HepG2 (cell line): ENCODE data around the gene RNF126. TPM values are rescaled to one million over a fixed set of nuclear protein-coding genes. Genes with fewer than 3 reads are reported as not detected.
"Not testable (repeated sequence)": the region's sequence is repeated elsewhere in the genome, so short reads cannot be mapped to it uniquely, and the experiment has no call there.

Experiments used
- ATAC-seq: fragments of 200-7000 bp; cut with Tn5 transposase; 3 replicates; pipeline ENCODE4 v1.9.1; 2020; ENCODE audit warnings: mild to moderate bottlenecking, moderate library complexity
- BruUV-seq: library from RNA; stranded (reverse); fragments of 400-500 nt; replicated peaks from 2 replicates; lab custom pipeline; 2021; lab: Mats Ljungman, UMichigan
- CTCF ChIA-PET: fragments of 300-600 bp; formaldehyde crosslinking; extraction: SDS; loops from one replicate; lab custom pipeline; 2021; ENCODE audit warnings: low total read pairs, inconsistent platforms, low intra/inter-chr PET ratio; lab: Yijun Ruan, JAX
- POLR2A ChIA-PET: fragments of 350-600 bp; sonication (Branson Sonifier 250); formaldehyde crosslinking; loops from one replicate; lab custom pipeline; 2020; ENCODE audit warnings: antibody characterized with exemption, inconsistent platforms; lab: Yijun Ruan, JAX
- DNase-seq: peaks from one replicate; pipeline ENCODE4 v3.0.0-alpha.2; 2015; ENCODE audit warnings: low spot score
- FAIRE-seq: peaks from 3 replicates; lab custom pipeline; 2011; peaks lifted over from hg19 to GRCh38; lab: Jason Lieb, UNC
- H2AFZ ChIP-seq: one replicate; pipeline ENCODE4 v1.6.1; 2011; ENCODE audit warnings: low read length, inconsistent platforms
- H3K27ac ChIP-seq: fragments of 300-600 bp; 3 replicates; pipeline ENCODE4 v1.8.0; 2011; ENCODE audit warnings: mixed run types, mild to moderate bottlenecking, mixed read lengths, low read length, inconsistent platforms; ENCODE audit not compliant: insufficient read depth; ENCODE audit errors: extremely low read length
- H3K27me3 ChIP-seq, 2 experiments: fragments of 200-600 bp in 1 of 2; 2 replicates in 1 of 2; 3 replicates in 1 of 2; pipeline versions ENCODE4 v1.6.0 to v1.8.0; 2011; ENCODE audit warnings: low read length in 2 of 2, mild to moderate bottlenecking in 2 of 2, moderate library complexity in 2 of 2, inconsistent platforms in 1 of 2; ENCODE audit not compliant: insufficient read depth in 2 of 2, control insufficient read depth in 1 of 2
- H3K36me3 ChIP-seq, 2 experiments: fragments of 200-600 bp in 1 of 2; replicated peaks in 1 of 2; 2 replicates in 1 of 2; 3 replicates in 1 of 2; pipeline versions ENCODE4 v1.5.1 to v1.8.0; 2011; ENCODE audit warnings: low read length in 2 of 2, inconsistent platforms in 1 of 2; ENCODE audit not compliant: insufficient read depth in 2 of 2, control insufficient read depth in 1 of 2
- H3K4me1 ChIP-seq: 2 replicates; pipeline ENCODE4 v1.5.1; 2012; ENCODE audit warnings: low read length, inconsistent platforms; ENCODE audit not compliant: insufficient read depth
- H3K4me2 ChIP-seq: 2 replicates; pipeline ENCODE4 v1.6.0; 2011; ENCODE audit warnings: low read depth, low read length, inconsistent platforms
- H3K4me3 ChIP-seq, 3 experiments: fragments of 200-600 bp in 1 of 3; sonication (generic), shearing (Covaris generic) in 1 of 3; replicated peaks in 1 of 3; 2 replicates each; pipeline ENCODE4 v1.5.1; 2011 to 2016; ENCODE audit warnings: low read length in 3 of 3, inconsistent platforms in 2 of 3, low read depth in 2 of 3, mild to moderate bottlenecking in 2 of 3, control low read depth in 1 of 3, mixed read lengths in 1 of 3; ENCODE audit not compliant: insufficient read depth in 1 of 3
- H3K79me2 ChIP-seq: one replicate; pipeline ENCODE4 v1.6.1; 2011; ENCODE audit warnings: low read length, inconsistent platforms; ENCODE audit not compliant: insufficient read depth
- H3K9ac ChIP-seq: 2 replicates; pipeline ENCODE4 v1.6.0; 2011; ENCODE audit warnings: mild to moderate bottlenecking, low read depth, low read length, inconsistent platforms; ENCODE audit not compliant: insufficient read depth
- H3K9me3 ChIP-seq: 2 replicates; pipeline ENCODE4 v1.5.1; 2012; ENCODE audit warnings: mild to moderate bottlenecking, low read length
- H4K20me1 ChIP-seq: 2 replicates; pipeline ENCODE4 v1.6.0; 2011; ENCODE audit warnings: inconsistent platforms, mild to moderate bottlenecking, low read length, moderate library complexity; ENCODE audit not compliant: insufficient read depth
- ADNP ChIP-seq: sonication (generic); formaldehyde crosslinking; IDR thresholded peaks from 2 replicates; pipeline ENCODE4 v1.4.0; 2020; ENCODE audit warnings: missing genetic modification reagents
- BCL6 ChIP-seq: IDR thresholded peaks from 2 replicates; pipeline ENCODE4 v1.6.1; 2016; ENCODE audit warnings: missing genetic modification reagents, missing compliant biosample characterization
- RFXAP ChIP-seq: sonication (generic); formaldehyde crosslinking; IDR thresholded peaks from 2 replicates; pipeline ENCODE4 v1.4.0; 2020; ENCODE audit warnings: missing genetic modification reagents, borderline replicate concordance
- ZMYM3 ChIP-seq: sonication (generic); formaldehyde crosslinking; IDR thresholded peaks from 2 replicates; pipeline ENCODE4 v1.5.1; 2020; ENCODE audit warnings: mild to moderate bottlenecking, missing genetic modification reagents
- ZNF121 ChIP-seq: sonication (generic); formaldehyde crosslinking; IDR thresholded peaks from 2 replicates; pipeline ENCODE4 v1.5.0; 2020; ENCODE audit warnings: mild to moderate bottlenecking, missing genetic modification reagents
- ZNF460 ChIP-seq: sonication (generic); formaldehyde crosslinking; IDR thresholded peaks from 2 replicates; pipeline ENCODE4 v1.5.1; 2020; ENCODE audit warnings: missing genetic modification reagents, mild to moderate bottlenecking, borderline replicate concordance
- ZNF550 ChIP-seq: sonication (generic); formaldehyde crosslinking; IDR thresholded peaks from 2 replicates; pipeline ENCODE4 v1.4.0; 2020; ENCODE audit warnings: mild to moderate bottlenecking, missing genetic modification reagents, borderline replicate concordance
- ZNF770 ChIP-seq: sonication (generic); formaldehyde crosslinking; IDR thresholded peaks from 2 replicates; pipeline ENCODE4 v1.5.0; 2020; ENCODE audit warnings: mild to moderate bottlenecking, missing genetic modification reagents
- WGBS: methylation state at CpG from one replicate; pipeline ENCODE4 v1.1.6; 2017; ENCODE audit warnings: low lambda C conversion rate; 5-methylcytosine and 5-hydroxymethylcytosine counted together
- in situ Hi-C: cut with HindIII; loops from 2 replicates; pipeline ENCODE4 v1.10.0; 2017; ENCODE audit warnings: low pct_unique_long_range_greater_than_20kb; ENCODE audit not compliant: extremely low pct_ligation_motif_present
- intact Hi-C: fragments of 100-400 bp; cut with micrococcal nuclease; formaldehyde crosslinking; loops from one replicate; pipeline ENCODE4 v1.10.0; 2022; ENCODE audit not compliant: unreplicated experiment
- polyA plus RNA-seq, 8 experiments: library from polyadenylated mRNA; depleted of rRNA in 3 of 8; stranded (reverse) in 7 of 8; unstranded in 1 of 8; fragments of >200 nt; fragmentation: Illumina TruSeq in 4 of 8; extraction: Trizol in 4 of 8; gene quantifications; 2 replicates each; pipeline versions ENCODE4 v1.2.1 to v1.2.3, GENCODE V29; 2011 to 2016; ENCODE audit warnings: low read depth in 4 of 8, missing spikeins in 1 of 8, mixed read lengths in 1 of 8; ENCODE audit not compliant: insufficient read depth in 1 of 8
- total RNA-seq, 5 experiments: library from RNA; depleted of rRNA; stranded (reverse); fragments of >200 nt; fragmentation: Illumina TruSeq; extraction: Trizol; gene quantifications; 2 replicates each; pipeline ENCODE4 v1.2.3, GENCODE V29; 2016; ENCODE audit warnings: low read depth in 1 of 5

RNF126 gene
- total and polyA plus RNA-seq, 2 of the 13 experiments (the other 11 are each of a cell fraction or from before 2014, with no cell fraction given), result 23.2 to 34.0 TPM

GRCh38 chr19:703329-703650 lies 40.3 kb upstream of the RNF126 start (continued):
- TF ChIP-seq ZMYM3 (CRISPR knock-in tag) (peak; percentile 97), BCL6 (CRISPR knock-in tag) (0 out of 2 replicates have a peak, but pooled peaks have one; percentile 9), ADNP (CRISPR knock-in tag) (peak; percentile 72; the same call in 1 of the 2 replicates), RFXAP (no peak)

GRCh38 chr19:702847-703246 lies 39.8 kb upstream of the RNF126 start:
- Histone ChIP-seq H3K4me3 (peak overlapping the region; percentile 72 to 83 (median 76)), H3K27ac (peak overlapping the region; percentile 69), H3K9ac (peak overlapping the region; percentile 70)
- not testable (repeated sequence) for H3K9me3 ChIP-seq
- TF ChIP-seq ZNF460 (peak; percentile 42; the same call in 1 of the 2 replicates), ZNF121 (peak; percentile 80), ZNF550 (0 out of 2 replicates have a peak, but pooled peaks have one; percentile 10), ZNF770 (peak; percentile 81; the same call in 1 of the 2 replicates)
- TF ChIP-seq, all 625 proteins: peak for 4; not testable (repeated sequence) for 621
- peak overlapping the region; percentile 70 for H3K4me2 ChIP-seq
- 57% methylated on average over 6 of the region's 6 CpGs for WGBS
- H3K27me3 ChIP-seq, BruUV-seq, H3K36me3 ChIP-seq, in situ Hi-C loops, DNase-seq, H4K20me1 ChIP-seq, H2AFZ ChIP-seq, FAIRE-seq, H3K79me2 ChIP-seq, intact Hi-C loops, ATAC-seq, CTCF ChIA-PET: not testable (repeated sequence)
- POLR2A ChIA-PET, result interaction anchor here (1.1 to 3.6 kb wide), 12 partner anchors 8 to 172 kb away, joined by 4 to 56 read pairs (median 8); partner anchors contain the start of genes CDC34, FSTL3, PRSS57 and RNF126
- peaks cover 42% of the 10 kb centered on the region for H3K4me1 ChIP-seq

GRCh38 chr19:699885-700284 lies 36.9 kb upstream of the RNF126 start:
- intact Hi-C loops, H3K9me3 ChIP-seq, H3K4me2 ChIP-seq, H4K20me1 ChIP-seq, CTCF ChIA-PET, H2AFZ ChIP-seq, H3K36me3 ChIP-seq, ATAC-seq, FAIRE-seq, DNase-seq, H3K27ac ChIP-seq, in situ Hi-C loops, BruUV-seq, H3K9ac ChIP-seq, H3K4me3 ChIP-seq, H3K79me2 ChIP-seq: not testable (repeated sequence)
- Histone ChIP-seq H3K4me1 (peaks cover 27% of the 10 kb centered on the region), H3K27me3 (peaks cover 2 to 12% of the 10 kb centered on the region in 2 experiments; a peak in 4 of 5 replicates)
- WGBS, result 78% methylated on average over 14 of the region's 14 CpGs
- POLR2A ChIA-PET, result interaction anchor here (0.9 to 1.5 kb wide), 6 partner anchors 8 to 42 kb away, joined by 3 to 4 read pairs (median 3); no protein-coding TSS in a partner anchor

GRCh38 chr19:698529-698928 lies 35.5 kb upstream of the RNF126 start:
- CTCF ChIA-PET, H3K9ac ChIP-seq, H3K27ac ChIP-seq, ATAC-seq, H3K9me3 ChIP-seq, intact Hi-C loops, H3K4me3 ChIP-seq, H3K4me2 ChIP-seq, H2AFZ ChIP-seq, H3K79me2 ChIP-seq, BruUV-seq, DNase-seq, FAIRE-seq, H4K20me1 ChIP-seq, H3K36me3 ChIP-seq, in situ Hi-C loops: not testable (repeated sequence)
- Histone ChIP-seq H3K4me1 (peaks cover 19% of the 10 kb centered on the region; the same call in 1 of the 2 replicates), H3K27me3 (peaks cover 2 to 17% of the 10 kb centered on the region in 2 experiments; a peak in 4 of 5 replicates)
- POLR2A ChIA-PET, result interaction anchor here (1.1 to 1.5 kb wide), 3 partner anchors 10 to 35 kb away, joined by 3 to 4 read pairs (median 3); partner anchors contain the start of gene RNF126
- 56% methylated on average over 10 of the region's 15 CpGs for WGBS
